Measurements from ENCODE around the gene SNX20. TPM values are rescaled to one million over a fixed set of nuclear protein-coding genes. Genes with fewer than 3 reads are reported as not detected.

Gene SNX20
- total RNA-seq, 4 donors from 2014 or later: 0.81 to 2.1 (median 1.2) TPM

DNA sequence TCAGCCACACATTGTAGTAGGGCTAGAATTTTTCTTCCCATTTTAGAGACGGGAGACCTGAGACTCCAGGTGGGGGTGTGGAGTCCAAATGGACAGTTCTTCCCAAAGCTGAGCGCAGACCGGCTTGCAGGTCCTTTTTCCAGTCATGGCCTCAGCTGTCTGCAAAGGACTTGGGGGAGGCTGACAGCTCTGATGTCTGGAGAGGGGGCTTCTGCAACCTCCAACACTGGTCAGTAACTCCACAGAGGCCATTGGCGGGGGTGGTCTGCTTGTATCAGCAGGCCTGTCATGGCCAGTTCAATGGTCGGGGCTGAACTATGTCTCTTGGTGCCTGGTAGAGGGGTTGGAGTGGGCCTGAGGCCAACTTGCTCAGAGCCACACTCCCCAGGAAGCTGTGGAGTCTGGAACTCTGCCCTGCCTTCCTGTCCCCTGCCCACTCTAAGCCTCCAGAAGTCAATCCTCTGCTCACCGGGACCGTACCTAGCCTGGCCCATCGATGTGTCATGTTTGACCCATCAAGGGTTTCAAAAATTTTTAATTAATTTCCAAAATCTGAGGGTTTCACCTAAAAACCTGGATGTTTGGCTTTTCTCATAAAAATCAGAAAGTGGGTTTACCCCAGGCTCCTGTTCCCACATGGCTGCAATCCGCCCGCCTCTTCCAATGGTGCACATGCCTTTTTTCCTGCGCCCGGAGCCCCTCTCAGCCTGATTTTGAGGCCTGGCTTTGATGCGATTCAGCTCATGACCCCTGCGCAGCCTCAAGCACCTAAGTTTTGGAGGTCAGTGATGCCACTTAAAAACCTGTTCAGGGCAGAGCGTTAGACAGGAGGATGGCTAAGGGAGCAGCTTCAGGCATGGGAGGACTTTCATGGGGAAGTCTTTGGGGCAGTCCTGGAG is 39.9 kb downstream of the SNX20 start:
- Histone ChIP-seq H3K36me3 (no peaks in the 10 kb centered on the region), H3K27me3 (no peaks in the 10 kb centered on the region), H3K4me3 (no peak overlapping the region), H3K27ac (no peak overlapping the region), H3K9me3 (no peaks in the 10 kb centered on the region), H3K4me1 (no peaks in the 10 kb centered on the region)
- no peak for DNase-seq (ENCODE audit: low spot score in 2 of 2)
- WGBS: 87% methylated on average over 15 of the region's 15 CpGs
- TF ChIP-seq POLR2AphosphoS5 (IDR thresholded peaks at IDR 0.05) (no peak), EP300 (IDR thresholded peaks at IDR 0.05) (no peak), POLR2A (IDR thresholded peaks at IDR 0.05) (no peak)
- TF ChIP-seq, protein P1, sequence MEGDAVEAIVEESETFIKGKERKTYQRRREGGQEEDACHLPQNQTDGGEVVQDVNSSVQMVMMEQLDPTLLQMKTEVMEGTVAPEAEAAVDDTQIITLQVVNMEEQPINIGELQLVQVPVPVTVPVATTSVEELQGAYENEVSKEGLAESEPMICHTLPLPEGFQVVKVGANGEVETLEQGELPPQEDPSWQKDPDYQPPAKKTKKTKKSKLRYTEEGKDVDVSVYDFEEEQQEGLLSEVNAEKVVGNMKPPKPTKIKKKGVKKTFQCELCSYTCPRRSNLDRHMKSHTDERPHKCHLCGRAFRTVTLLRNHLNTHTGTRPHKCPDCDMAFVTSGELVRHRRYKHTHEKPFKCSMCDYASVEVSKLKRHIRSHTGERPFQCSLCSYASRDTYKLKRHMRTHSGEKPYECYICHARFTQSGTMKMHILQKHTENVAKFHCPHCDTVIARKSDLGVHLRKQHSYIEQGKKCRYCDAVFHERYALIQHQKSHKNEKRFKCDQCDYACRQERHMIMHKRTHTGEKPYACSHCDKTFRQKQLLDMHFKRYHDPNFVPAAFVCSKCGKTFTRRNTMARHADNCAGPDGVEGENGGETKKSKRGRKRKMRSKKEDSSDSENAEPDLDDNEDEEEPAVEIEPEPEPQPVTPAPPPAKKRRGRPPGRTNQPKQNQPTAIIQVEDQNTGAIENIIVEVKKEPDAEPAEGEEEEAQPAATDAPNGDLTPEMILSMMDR (IDR thresholded peaks at IDR 0.05): no peak

DNA sequence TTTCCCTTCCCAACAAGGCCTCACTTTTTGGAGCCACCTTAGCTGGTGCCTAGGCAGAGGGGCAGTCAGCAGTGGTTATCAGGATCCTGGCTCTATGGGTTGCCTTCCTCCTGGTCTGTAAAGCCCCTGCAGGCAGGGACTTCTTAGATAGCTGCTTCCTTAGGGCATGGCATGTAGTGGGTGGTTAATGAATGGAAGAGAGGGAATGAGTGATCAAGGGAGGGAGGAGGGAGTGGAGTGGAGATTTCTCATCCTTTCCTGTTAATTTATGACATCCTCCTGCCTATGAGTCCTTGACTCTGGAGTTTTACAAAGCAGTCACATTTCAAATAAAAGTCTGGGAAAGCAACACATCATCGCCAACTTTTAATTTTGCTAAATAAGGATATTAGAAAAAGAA is 40.7 kb downstream of the SNX20 start:
- Histone ChIP-seq H3K4me3 (no peak overlapping the region), H3K9me3 (no peaks in the 10 kb centered on the region), H3K4me1 (no peaks in the 10 kb centered on the region), H3K27me3 (no peaks in the 10 kb centered on the region), H3K27ac (no peak overlapping the region), H3K36me3 (no peaks in the 10 kb centered on the region)
- TF ChIP-seq EP300 (IDR thresholded peaks at IDR 0.05): no peak
- TF ChIP-seq POLR2AphosphoS5 (IDR thresholded peaks at IDR 0.05): no peak
- TF ChIP-seq POLR2A (IDR thresholded peaks at IDR 0.05): no peak
- TF ChIP-seq, protein P1 (IDR thresholded peaks at IDR 0.05): no peak
- WGBS: 87% methylated on average over 1 of the region's 1 CpG
- no peak for DNase-seq (ENCODE audit: low spot score in 2 of 2)

DNA sequence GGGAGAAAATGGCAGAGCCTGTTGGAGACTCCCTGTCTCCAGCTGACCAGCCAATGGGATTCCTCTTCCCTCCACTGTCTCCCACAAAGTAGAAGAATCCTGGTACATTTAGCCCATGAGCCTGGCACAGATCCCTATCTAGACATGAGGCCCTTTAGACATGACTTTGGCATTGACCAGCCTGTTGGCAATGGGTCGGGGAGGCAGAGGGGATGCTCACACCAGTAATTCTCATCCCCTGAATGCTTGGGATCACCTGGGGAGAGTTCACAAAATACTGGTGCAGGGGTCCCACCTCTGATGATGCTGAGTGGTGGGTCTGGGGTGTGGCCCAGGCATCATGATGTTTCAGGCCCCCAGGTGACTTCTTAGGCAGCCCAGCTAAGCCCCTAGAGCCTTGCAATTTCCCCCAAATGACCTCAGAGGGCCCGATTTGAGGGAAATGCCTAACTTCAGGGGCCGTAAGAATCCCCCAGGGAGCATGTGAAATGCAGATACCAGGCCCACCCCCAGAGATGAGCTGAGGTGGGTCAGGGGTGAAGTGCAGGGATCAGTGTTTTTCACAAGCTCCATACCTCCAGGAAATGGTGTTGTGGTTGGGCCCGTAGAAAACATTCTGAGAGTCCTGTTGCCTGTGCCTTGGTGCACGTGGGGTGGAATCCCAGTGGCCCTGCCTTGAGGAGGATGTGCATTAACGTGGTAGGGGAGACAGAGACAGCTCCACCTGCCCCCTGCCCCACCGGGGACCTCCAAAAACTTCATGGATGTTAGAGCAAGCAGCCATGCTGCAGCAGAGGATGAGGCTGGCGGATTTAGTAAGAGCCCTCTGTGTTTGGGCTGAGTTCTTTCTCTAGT is 42.1 kb downstream of the SNX20 start:
- Histone ChIP-seq H3K4me1 (no peaks in the 10 kb centered on the region), H3K4me3 (no peak overlapping the region), H3K36me3 (no peaks in the 10 kb centered on the region), H3K27ac (no peak overlapping the region), H3K9me3 (no peaks in the 10 kb centered on the region), H3K27me3 (no peaks in the 10 kb centered on the region)
- WGBS: 92% methylated on average over 4 of the region's 8 CpGs
- TF ChIP-seq, protein P1 (IDR thresholded peaks at IDR 0.05): no peak
- TF ChIP-seq POLR2A (IDR thresholded peaks at IDR 0.05): no peak
- no peak for TF ChIP-seq EP300 (IDR thresholded peaks at IDR 0.05)
- TF ChIP-seq POLR2AphosphoS5 (IDR thresholded peaks at IDR 0.05): no peak
- no peak for DNase-seq (ENCODE audit: low spot score in 2 of 2)

DNA sequence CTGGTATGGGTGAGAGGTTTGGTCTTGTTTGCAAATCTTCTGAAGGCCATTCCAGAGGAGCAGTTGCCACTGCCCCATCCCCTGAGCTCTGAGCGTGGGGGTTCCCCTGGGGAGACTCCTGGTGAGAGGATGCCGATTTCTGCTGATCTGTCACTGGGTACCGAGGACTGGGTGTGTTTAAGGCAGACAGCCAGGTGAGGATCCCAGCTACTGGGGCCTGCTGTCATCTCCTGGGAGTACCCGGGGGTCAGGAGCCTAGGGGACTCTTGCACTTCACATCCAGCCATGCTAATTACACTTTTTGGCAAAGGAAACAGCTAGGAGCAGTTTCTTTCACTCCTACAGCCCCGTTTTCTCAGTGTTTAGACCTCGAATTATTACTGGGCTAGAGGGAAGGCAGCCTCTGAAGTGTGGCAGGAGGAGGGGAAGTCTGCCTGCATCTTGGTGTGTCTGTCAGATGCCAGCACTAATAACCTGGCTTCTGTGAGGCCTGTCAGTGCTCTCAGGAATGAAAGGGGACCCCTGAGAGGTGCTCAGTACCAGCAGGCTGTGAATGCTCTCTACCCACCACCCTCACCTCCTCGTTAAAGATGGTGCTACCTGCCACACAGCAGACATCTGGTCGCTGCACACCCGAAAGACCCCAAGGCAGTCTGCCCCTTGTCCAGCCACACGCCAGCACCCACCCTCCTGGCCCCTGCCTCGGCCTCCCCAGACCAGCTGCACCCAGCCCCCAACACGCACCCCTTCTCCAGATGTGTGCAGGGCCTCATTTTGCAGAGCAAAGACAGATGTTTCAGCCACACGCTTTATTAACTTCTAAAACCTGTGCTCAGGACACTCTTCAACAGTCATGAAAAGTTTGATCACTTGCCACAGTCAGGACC is 43.2 kb downstream of the SNX20 start:
- TF ChIP-seq POLR2A (IDR thresholded peaks at IDR 0.05): no peak
- no peak for TF ChIP-seq EP300 (IDR thresholded peaks at IDR 0.05)
- no peak for TF ChIP-seq POLR2AphosphoS5 (IDR thresholded peaks at IDR 0.05)
- TF ChIP-seq, protein P1 (IDR thresholded peaks at IDR 0.05): no peak
- H3K36me3 ChIP-seq: peaks cover 3% of the 10 kb centered on the region
- no peak overlapping the region for H3K4me3 ChIP-seq
- DNase-seq (ENCODE audit: low spot score in 2 of 2): no peak
- 78% methylated on average over 13 of the region's 13 CpGs for WGBS
- no peaks in the 10 kb centered on the region for H3K9me3 ChIP-seq
- H3K27me3 ChIP-seq: no peaks in the 10 kb centered on the region
- H3K4me1 ChIP-seq: no peaks in the 10 kb centered on the region
- H3K27ac ChIP-seq: no peak overlapping the region

Data from suprapubic skin (tissue), 4 donors.